PC-9 (cell line): ENCODE data around the gene SIRPD.
"Not testable (repeated sequence)": the region's sequence is repeated elsewhere in the genome, so short reads cannot be mapped to it uniquely, and the experiment has no call there.

Source experiments
- EZH2 ChIP-seq: fragments of 200-600 bp; sonication (generic); IDR thresholded peaks from 2 replicates; pipeline ENCODE4 v1.8.0; 2017; ENCODE audit warnings: antibody characterized with exemption, low read depth
- TF ChIP-seq, protein P1 (sequence below): fragments of 200-600 bp; sonication (generic); conservative IDR thresholded peaks from 2 replicates; pipeline ENCODE4 v1.6.1; 2017; ENCODE audit warnings: mixed run types, antibody characterized with exemption, mild to moderate bottlenecking, moderate library complexity

DNA sequence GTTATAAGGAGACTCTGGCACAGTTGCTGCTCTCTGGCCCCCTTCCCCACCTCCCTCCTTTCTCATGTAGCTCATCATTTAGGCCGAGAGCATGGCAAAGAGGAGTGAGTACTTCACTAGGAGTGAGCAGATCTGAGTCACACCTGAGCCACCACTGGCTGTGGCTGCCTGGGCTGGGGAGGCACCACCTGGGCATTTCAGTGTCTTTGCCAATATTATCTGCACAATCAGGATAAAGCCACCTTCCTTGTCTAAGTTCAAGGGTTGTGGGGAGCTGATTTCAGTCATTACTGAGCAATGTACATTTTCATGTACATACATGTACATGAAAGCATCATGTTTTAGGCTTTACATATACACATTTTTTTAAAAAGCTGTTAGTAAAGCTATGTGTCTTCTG lies 18.5 kb upstream of the SIRPD start:
- TF ChIP-seq, protein P1, sequence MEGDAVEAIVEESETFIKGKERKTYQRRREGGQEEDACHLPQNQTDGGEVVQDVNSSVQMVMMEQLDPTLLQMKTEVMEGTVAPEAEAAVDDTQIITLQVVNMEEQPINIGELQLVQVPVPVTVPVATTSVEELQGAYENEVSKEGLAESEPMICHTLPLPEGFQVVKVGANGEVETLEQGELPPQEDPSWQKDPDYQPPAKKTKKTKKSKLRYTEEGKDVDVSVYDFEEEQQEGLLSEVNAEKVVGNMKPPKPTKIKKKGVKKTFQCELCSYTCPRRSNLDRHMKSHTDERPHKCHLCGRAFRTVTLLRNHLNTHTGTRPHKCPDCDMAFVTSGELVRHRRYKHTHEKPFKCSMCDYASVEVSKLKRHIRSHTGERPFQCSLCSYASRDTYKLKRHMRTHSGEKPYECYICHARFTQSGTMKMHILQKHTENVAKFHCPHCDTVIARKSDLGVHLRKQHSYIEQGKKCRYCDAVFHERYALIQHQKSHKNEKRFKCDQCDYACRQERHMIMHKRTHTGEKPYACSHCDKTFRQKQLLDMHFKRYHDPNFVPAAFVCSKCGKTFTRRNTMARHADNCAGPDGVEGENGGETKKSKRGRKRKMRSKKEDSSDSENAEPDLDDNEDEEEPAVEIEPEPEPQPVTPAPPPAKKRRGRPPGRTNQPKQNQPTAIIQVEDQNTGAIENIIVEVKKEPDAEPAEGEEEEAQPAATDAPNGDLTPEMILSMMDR = not testable (repeated sequence)
- TF ChIP-seq EZH2 = not testable (repeated sequence)
